Ovary (tissue), 3 donors: Measurements from ENCODE around the gene FARS2.

Experiments
- EP300 ChIP-seq: sonication (generic); formaldehyde crosslinking; IDR thresholded peaks from one replicate; pipeline ENCODE4 v1.6.1; 2017; ENCODE audit warnings: antibody characterized with exemption
- POLR2A ChIP-seq: fragments of 450-650 bp; IDR thresholded peaks from one replicate; pipeline ENCODE4 v1.6.1; 2017; ENCODE audit warnings: antibody characterized with exemption, mild to moderate bottlenecking, moderate library complexity
- TF ChIP-seq, protein P1 (sequence below), 3 donors: fragments of 450-650 bp in 2 of 3; fragments of 200-600 bp in 1 of 3; IDR thresholded peaks; one replicate each; pipeline versions ENCODE4 v1.5.1 to v1.8.0; 2016 to 2022; ENCODE audit warnings: antibody characterized with exemption in 3 of 3, mild to moderate bottlenecking in 1 of 3
- donor health status: DM: no; HTN: no; CAD: no.

DNA sequence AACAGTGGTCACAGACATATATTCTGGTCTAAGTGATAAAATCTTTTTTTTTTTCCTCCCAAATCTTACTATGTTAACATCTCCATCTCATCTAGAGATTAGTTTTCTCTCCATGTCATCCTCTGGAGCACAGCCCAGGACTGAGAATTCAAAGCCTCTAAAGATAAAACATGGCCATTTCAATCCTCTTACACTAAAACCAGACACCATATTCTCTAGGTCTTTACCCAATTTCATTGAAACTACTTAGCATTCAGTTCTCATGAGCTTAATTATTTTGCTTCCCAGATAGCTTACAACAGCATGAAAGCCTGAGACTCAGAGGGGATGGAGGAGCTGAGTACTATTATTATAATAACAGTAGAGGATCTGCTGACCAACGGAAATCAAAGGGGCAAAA, 92.7 kb downstream of the FARS2 start:
- TF ChIP-seq POLR2A, result no peak
- TF ChIP-seq, protein P1, sequence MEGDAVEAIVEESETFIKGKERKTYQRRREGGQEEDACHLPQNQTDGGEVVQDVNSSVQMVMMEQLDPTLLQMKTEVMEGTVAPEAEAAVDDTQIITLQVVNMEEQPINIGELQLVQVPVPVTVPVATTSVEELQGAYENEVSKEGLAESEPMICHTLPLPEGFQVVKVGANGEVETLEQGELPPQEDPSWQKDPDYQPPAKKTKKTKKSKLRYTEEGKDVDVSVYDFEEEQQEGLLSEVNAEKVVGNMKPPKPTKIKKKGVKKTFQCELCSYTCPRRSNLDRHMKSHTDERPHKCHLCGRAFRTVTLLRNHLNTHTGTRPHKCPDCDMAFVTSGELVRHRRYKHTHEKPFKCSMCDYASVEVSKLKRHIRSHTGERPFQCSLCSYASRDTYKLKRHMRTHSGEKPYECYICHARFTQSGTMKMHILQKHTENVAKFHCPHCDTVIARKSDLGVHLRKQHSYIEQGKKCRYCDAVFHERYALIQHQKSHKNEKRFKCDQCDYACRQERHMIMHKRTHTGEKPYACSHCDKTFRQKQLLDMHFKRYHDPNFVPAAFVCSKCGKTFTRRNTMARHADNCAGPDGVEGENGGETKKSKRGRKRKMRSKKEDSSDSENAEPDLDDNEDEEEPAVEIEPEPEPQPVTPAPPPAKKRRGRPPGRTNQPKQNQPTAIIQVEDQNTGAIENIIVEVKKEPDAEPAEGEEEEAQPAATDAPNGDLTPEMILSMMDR (IDR thresholded peaks at IDR 0.05), result no peak
- TF ChIP-seq EP300, result no peak
